Stimulated activated CD8-positive, alpha-beta memory T cell treated with anti-CD3 and anti-CD28 coated beads, Interleukin-15, amount 100 ng/mL, for 1 hour (primary cell): ENCODE measurements around the gene BAIAP2.

Source experiments
- DNase-seq: peaks from one replicate; pipeline ENCODE4 v3.0.0-alpha.2; 2020; ENCODE audit warnings: low read depth

Gene BAIAP2

GRCh38 chr17:81109957-81110356 lies 75.0 kb downstream of the BAIAP2 start:
- no peak for DNase-seq

GRCh38 chr17:81110488-81111040 lies 75.6 kb downstream of the BAIAP2 start:
- no peak for DNase-seq

- no peak for DNase-seq
Observed at GRCh38 chr17:81111066-81111465, 76.1 kb downstream of the BAIAP2 start.

- no peak for DNase-seq
Observed at GRCh38 chr17:81112450-81112849, 77.5 kb downstream of the BAIAP2 start.

- DNase-seq = no peak
Observed at GRCh38 chr17:81113158-81113724, 78.3 kb downstream of the BAIAP2 start.

GRCh38 chr17:81114351-81115093 lies 79.6 kb downstream of the BAIAP2 start:
- DNase-seq = no peak

GRCh38 chr17:81115219-81115618 lies 80.3 kb downstream of the BAIAP2 start:
- no peak for DNase-seq

GRCh38 chr17:81115749-81116464 lies 81.0 kb downstream of the BAIAP2 start:
- no peak for DNase-seq

- no peak for DNase-seq
Observed at GRCh38 chr17:81116704-81117103, 81.8 kb downstream of the BAIAP2 start.

- DNase-seq = no peak
Observed at GRCh38 chr17:81117672-81118198, 82.8 kb downstream of the BAIAP2 start.

GRCh38 chr17:81118308-81119221 lies 83.6 kb downstream of the BAIAP2 start:
- DNase-seq = no peak

- peak; percentile 53 for DNase-seq
Observed at GRCh38 chr17:81119223-81120148, 84.5 kb downstream of the BAIAP2 start.

GRCh38 chr17:81120149-81120484 lies 85.2 kb downstream of the BAIAP2 start:
- DNase-seq = no peak

- no peak for DNase-seq
Observed at GRCh38 chr17:81120695-81121621, 86.0 kb downstream of the BAIAP2 start.

- no peak for DNase-seq
Observed at GRCh38 chr17:81121841-81122733, 87.1 kb downstream of the BAIAP2 start.

GRCh38 chr17:81123052-81124048 lies 88.4 kb downstream of the BAIAP2 start:
- no peak for DNase-seq

GRCh38 chr17:81124377-81124776 lies 89.4 kb downstream of the BAIAP2 start:
- no peak for DNase-seq
